Measurements from ENCODE around the gene PEPD.

The PEPD gene

DNA sequence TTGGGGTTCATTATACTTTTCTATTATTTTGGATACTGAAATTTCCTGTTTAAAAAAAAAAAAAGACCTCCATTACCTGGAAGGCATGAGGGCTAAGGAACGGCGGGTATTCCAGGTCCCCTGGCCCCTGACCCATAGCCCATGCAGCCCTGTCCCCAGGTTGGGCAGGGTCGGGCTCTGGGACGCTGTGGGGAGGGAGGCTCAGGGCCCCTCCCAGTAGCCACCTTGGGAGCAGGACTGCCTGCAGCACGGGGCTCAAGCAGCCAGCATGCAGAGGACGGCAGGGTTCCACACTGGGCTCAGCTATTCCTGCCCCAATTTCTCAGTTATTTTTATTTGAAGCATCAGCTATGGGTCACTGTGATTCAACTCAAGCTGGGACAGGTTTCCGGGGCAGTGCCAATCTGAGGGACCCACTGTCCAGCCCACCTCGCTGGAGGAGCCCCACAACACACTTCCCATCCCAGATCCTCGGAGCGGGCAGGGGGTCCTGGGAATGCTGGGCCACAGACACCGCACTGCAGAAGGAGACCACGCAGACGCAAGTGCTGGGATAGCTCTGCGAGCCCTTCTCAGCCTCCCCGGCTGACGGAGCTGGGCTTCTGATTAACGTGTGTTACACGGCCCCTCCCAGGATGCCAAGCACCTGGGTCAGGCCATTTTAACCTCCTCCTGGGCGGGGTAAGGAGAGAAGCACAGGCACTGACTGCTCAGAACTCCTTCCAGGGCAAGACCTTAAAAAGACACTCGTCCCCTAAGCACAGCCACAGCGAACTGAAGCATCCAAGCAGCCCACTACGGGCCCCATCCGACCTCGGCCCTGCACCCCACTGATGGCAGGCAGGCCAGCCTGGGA lies 60.1 kb downstream of the PEPD start:
- FAIRE-seq (no peak), DNase-seq (ENCODE audit: insufficient read length, low spot score) (no peak)

- no peak for FAIRE-seq
- no peak for DNase-seq (ENCODE audit: insufficient read length, low spot score)
These were observed 61.2 kb downstream of the PEPD start for GRCh38 chr19:33460221-33460908.

- DNase-seq (ENCODE audit: insufficient read length, low spot score) (no peak), FAIRE-seq (no peak)
These were observed 62.1 kb downstream of the PEPD start for GRCh38 chr19:33459222-33460090.

- FAIRE-seq (no peak), DNase-seq (ENCODE audit: insufficient read length, low spot score) (no peak)
These were observed 62.8 kb downstream of the PEPD start for GRCh38 chr19:33458807-33459206.

- peak; percentile 99 for FAIRE-seq
- DNase-seq (ENCODE audit: insufficient read length, low spot score): no peak
These were observed 63.4 kb downstream of the PEPD start for GRCh38 chr19:33458171-33458633.

GRCh38 chr19:33456845-33457220 lies 64.8 kb downstream of the PEPD start:
- no peak for FAIRE-seq
- DNase-seq (ENCODE audit: insufficient read length, low spot score): no peak

DNA sequence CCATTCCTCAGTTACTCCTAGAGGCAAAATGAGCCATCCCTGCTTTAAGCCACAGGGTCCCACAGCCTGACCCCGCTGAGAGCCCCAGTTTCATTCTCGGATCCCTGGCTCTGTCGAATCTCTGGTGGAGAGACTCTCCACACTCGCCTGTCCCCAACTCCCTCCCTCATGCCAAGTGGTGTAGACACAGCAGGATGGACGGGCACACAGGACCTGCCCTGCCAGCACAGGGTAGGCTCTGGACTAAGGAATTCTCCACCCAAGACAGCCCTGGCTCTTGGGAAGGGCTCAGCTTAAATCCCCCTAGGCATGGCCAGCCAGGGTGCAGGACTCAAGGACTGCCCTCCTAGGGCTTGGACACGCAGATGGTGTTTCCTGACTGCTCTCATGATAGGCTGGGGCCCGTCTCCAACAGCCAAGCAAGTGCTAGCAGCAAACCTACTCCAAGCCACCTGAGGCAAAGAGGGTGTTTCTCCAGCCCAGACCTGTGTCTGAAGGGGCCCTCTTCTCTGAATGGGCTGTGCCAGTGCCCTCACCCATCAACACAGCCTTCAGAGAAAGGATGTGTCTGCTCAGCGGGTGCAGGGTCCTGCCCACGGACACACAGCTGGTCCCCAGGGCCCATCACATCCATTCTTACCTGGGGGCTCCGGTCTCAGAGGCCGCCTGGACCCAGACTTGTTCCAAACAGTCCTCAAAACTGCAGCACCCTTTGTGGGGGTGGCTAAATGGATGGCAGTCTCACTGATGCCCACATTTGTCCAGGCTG lies 65.3 kb downstream of the PEPD start:
- no peak for FAIRE-seq
- DNase-seq (ENCODE audit: insufficient read length, low spot score): no peak

- DNase-seq (ENCODE audit: insufficient read length, low spot score): no peak
- FAIRE-seq: no peak
These were observed 68.3 kb downstream of the PEPD start for GRCh38 chr19:33453265-33453664.

DNA sequence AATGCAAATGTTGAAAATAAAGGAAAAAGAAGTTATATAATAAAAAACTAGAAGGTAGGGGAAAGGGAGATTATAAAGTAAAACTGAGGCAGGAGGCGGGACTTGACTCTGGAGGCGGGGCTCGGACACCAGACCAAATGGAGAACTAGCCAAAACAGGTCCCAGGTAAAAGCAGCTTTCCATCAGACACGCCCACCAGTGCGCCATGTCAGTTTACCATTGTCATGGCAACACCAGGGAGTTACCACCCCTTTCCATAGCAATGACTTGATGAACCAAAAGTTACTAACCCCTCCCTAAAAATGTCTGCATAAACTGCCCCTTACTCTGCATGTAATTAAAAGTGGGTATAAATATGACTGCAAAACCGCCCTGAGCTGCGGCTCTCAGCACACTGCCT lies 70.9 kb downstream of the PEPD start:
- FAIRE-seq: no peak

GRCh38 chr19:33449799-33450198 lies 71.8 kb downstream of the PEPD start:
- FAIRE-seq: no peak
- DNase-seq (ENCODE audit: insufficient read length, low spot score): no peak

More for the DNA sequence above, 70.9 kb downstream of the PEPD start:
- no peak for DNase-seq (ENCODE audit: insufficient read length, low spot score)

- no peak for FAIRE-seq
These were observed 73.5 kb downstream of the PEPD start for GRCh38 chr19:33448159-33448516.

GRCh38 chr19:33447336-33448158 lies 74.0 kb downstream of the PEPD start:
- DNase-seq (ENCODE audit: insufficient read length, low spot score) (no peak), FAIRE-seq (no peak)

More at GRCh38 chr19:33448159-33448516, 73.5 kb downstream of the PEPD start:
- no peak for DNase-seq (ENCODE audit: insufficient read length, low spot score)

DNA sequence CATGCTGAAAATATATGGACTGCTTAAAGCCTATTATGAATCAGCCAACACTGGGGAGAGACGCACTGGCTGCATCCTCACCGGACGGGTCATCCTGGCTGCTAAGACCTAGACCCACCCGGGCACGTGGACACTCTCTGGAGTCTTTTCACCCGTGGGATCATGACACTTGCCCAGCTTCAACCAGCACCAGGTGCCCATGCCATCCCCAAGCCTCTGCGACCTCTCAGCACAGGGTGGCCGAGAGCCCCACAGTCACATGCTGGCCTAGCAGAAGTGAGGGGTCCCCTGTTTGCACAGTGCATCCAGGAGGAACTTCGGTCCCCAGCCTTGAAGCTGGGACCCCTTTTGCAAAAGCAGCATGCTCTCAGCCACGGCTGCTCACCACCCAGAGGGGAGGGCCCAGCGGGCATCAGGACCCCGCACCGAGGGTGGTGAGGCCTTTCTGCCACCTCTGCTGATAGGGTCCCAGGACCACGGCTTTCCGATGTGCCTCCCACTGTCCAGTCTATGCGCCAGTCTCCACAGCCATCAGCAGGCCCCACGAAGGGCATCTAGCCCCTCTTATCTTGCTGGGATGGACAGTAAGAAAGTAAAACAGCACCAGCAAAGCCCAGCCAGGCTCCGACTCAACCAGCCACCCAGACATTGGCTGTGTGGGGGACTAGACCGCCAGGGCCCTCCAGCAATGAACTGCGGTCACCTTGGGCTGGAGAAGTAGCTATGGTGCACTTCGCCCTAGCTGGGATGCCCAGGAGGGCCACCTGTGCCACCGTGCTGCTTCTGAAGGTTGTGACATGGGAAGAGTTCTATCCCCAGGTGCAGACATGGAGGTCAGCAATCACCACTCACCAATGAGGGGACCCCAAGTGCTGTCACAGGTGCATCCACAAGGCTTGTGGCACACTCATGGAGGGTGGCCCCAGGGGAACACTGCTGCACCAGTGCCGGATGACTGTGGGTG lies 75.0 kb downstream of the PEPD start:
- DNase-seq (ENCODE audit: insufficient read length, low spot score) (no peak), FAIRE-seq (no peak)

DNA sequence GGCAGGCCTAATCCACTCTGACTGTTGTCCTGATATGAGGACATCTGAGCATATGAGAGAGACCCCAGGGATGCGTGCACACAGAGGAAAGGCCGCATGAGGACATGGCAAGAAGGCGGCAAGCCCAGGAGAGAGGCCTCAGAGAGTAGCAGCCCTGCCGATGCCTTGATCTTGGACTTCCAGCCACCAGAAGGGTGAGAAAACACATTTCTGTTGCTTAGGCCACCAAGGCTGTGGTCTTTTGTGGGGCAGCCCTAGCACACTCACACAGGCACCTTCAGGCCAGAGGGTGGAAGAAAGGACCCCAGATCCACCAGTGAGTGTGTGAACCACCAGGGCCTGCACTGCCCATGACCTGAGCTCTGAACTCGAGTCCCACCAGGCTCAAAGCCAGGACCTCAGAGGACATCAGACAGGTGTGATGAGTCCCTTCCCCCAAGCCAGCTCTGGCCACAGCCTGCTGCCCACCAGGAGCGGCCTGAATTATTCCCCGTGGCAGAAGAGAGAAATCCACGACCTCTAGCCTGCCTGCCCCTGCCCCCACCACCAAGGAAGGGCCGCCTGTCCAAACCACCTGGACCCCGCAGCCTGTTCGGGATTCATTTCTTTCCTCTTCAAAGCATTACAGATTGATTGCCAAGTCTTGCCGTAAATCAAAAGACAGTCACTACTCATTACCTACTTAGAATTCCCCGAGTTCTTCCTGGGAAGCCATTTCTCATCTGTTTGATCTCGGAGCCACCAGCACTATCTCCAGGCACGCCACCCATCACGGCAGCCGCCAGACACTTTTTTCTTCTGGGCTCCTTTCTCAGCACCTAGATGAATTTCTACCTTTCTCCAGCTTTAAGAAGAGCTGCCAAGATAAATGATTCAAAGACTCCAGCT lies 75.9 kb downstream of the PEPD start:
- DNase-seq (ENCODE audit: insufficient read length, low spot score) (no peak), FAIRE-seq (no peak)

DNA sequence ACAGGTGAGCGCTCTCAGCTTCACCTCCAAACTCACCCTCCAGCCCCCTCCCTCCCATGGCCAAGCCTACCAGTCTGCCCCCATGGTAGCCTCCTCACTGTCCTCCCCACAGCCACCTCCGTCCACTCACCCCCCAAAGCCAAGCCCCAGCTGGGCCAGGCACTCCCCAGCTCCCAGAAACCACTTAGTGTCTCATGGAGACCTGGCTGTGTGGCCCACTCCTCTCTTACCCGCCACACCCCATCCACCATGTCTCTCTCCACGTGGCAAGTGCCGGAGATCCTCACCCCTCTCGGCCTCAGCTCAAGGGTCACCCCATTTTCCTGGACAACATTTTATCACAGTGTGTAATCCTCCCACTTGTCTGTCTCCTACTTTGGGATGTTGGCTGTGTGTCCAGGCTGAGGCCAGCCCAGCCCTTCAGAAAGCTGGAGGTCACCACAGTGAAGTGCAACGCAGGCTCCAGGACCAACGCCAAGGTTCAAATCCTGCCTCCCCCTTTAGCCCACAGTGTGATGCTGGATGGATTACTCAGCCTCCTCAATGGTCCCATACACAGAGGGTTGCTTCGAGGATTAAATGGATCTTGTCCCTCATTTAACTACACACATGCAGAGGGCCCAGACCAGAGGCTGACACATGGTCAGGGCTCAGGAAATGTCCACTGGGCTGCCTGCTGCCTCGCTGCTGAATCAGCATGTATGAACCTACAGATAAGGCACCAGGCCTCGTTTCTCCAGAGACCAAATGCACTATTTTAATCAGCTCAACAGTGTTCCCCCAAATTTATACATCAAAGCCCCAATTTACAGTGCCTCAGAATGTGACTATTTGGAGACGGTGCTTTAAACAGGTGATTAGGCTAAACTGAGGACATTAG lies 76.8 kb downstream of the PEPD start:
- DNase-seq (ENCODE audit: insufficient read length, low spot score) (no peak), FAIRE-seq (no peak)
